Keratinocyte (primary cell): ENCODE measurements around the gene PIBF1. TPM values are rescaled to one million over a fixed set of nuclear protein-coding genes. Genes with fewer than 3 reads are reported as not detected.

ENCODE experiments used
- DNase-seq: peaks from one replicate; pipeline ENCODE4 v3.0.0-alpha.2; 2011; ENCODE audit warnings: low read depth, missing footprints, low spot score
- FAIRE-seq: peaks from 2 replicates; lab custom pipeline; 2011; peaks lifted over from hg19 to GRCh38; lab: Jason Lieb, UNC
- H2AFZ ChIP-seq: 2 replicates; pipeline ENCODE4 v1.6.0; 2012; ENCODE audit warnings: low read length, control low read depth, inconsistent platforms; ENCODE audit not compliant: control insufficient read depth
- H3K27ac ChIP-seq: 2 replicates; pipeline ENCODE4 v1.5.1; 2011; ENCODE audit warnings: low read length; ENCODE audit not compliant: control insufficient read depth, insufficient read depth
- H3K27me3 ChIP-seq: 3 replicates; pipeline ENCODE4 v1.6.0; 2011; ENCODE audit warnings: low read length; ENCODE audit not compliant: control insufficient read depth, insufficient read depth; ENCODE audit errors: extremely low read depth
- H3K36me3 ChIP-seq, 2 experiments: 2 replicates in 1 of 2; 3 replicates in 1 of 2; pipeline ENCODE4 v1.5.1; 2011; ENCODE audit warnings: low read length in 2 of 2, mild to moderate bottlenecking in 1 of 2; ENCODE audit not compliant: control insufficient read depth in 2 of 2, insufficient read depth in 2 of 2; ENCODE audit errors: extremely low read depth in 1 of 2
- H3K4me1 ChIP-seq: 3 replicates; pipeline ENCODE4 v1.5.1; 2011; ENCODE audit warnings: low read length; ENCODE audit not compliant: control insufficient read depth, insufficient read depth; ENCODE audit errors: extremely low read depth
- H3K4me2 ChIP-seq: 3 replicates; pipeline ENCODE4 v1.6.0; 2011; ENCODE audit warnings: low read depth, low read length; ENCODE audit not compliant: control insufficient read depth, insufficient read depth; ENCODE audit errors: extremely low read depth
- H3K4me3 ChIP-seq, 3 experiments: fragments of 200-600 bp in 1 of 3; sonication (generic) in 1 of 3; 2 replicates in 2 of 3; 3 replicates in 1 of 3; pipeline ENCODE4 v1.5.1; 2011 to 2016; ENCODE audit warnings: low read length in 3 of 3, mild to moderate bottlenecking in 3 of 3, control low read depth in 2 of 3, inconsistent platforms in 1 of 3, low read depth in 1 of 3, mixed read lengths in 1 of 3, mixed run types in 1 of 3, moderate library complexity in 1 of 3; ENCODE audit not compliant: control insufficient read depth in 2 of 3, insufficient read depth in 2 of 3; ENCODE audit errors: extremely low read depth in 1 of 3
- H3K79me2 ChIP-seq: 2 replicates; pipeline ENCODE4 v1.6.0; 2012; ENCODE audit warnings: low read length; ENCODE audit not compliant: control insufficient read depth, insufficient read depth
- H3K9ac ChIP-seq: 3 replicates; pipeline ENCODE4 v1.6.0; 2011; ENCODE audit warnings: low read length; ENCODE audit not compliant: control insufficient read depth, insufficient read depth; ENCODE audit errors: extremely low read depth
- H3K9me1 ChIP-seq: 3 replicates; pipeline ENCODE4 v1.6.0; 2011; ENCODE audit warnings: low read length; ENCODE audit not compliant: control insufficient read depth, insufficient read depth; ENCODE audit errors: extremely low read depth
- H3K9me3 ChIP-seq: 2 replicates; pipeline ENCODE4 v1.5.1; 2012; ENCODE audit warnings: low read depth, low read length; ENCODE audit not compliant: control insufficient read depth
- H4K20me1 ChIP-seq: 3 replicates; pipeline ENCODE4 v1.6.0; 2011; ENCODE audit warnings: low read length; ENCODE audit not compliant: control insufficient read depth, insufficient read depth; ENCODE audit errors: extremely low read depth
- EZH2 ChIP-seq: IDR thresholded peaks from one replicate; pipeline ENCODE4 v1.6.1; 2012; ENCODE audit warnings: inconsistent platforms, mild to moderate bottlenecking, low read length, moderate library complexity
- dilution Hi-C: fragments of 300-500 bp; cut with MboI; formaldehyde crosslinking; loops from one replicate; pipeline ENCODE4 v1.7.0; 2020; ENCODE audit warnings: low sequenced_read_pairs; ENCODE audit not compliant: extremely low pct_ligation_motif_present
- polyA plus RNA-seq, 5 experiments: library from polyadenylated mRNA; depleted of rRNA in 3 of 5; stranded (reverse) in 3 of 5; stranded (forward) in 1 of 5; unstranded in 1 of 5; fragments of >200 nt; gene quantifications; 1 replicate in 1 of 5; 2 replicates in 3 of 5; 3 replicates in 1 of 5; pipeline versions ENCODE4 v1.2.1 to v1.2.3, GENCODE V29; 2011 to 2012; ENCODE audit warnings: missing spikeins in 2 of 5, low read depth in 1 of 5, low replicate concordance in 1 of 5
- TF ChIP-seq, protein P1 (sequence below), 3 experiments: IDR thresholded peaks in 1 of 3; conservative IDR thresholded peaks in 1 of 3; optimal IDR thresholded peaks in 1 of 3; 2 replicates in 2 of 3; 3 replicates in 1 of 3; pipeline versions ENCODE3 to v1.5.1; 2011; ENCODE audit warnings: low read length in 3 of 3, mild to moderate bottlenecking in 3 of 3, moderate library complexity in 2 of 3, control low read depth in 1 of 3, inconsistent platforms in 1 of 3; ENCODE audit not compliant: insufficient read depth in 2 of 3; ENCODE audit errors: extremely low read depth in 1 of 3

The PIBF1 gene
- polyA plus RNA-seq, 1 donor (not counting 4 experiments of a cell fraction or from before 2014, with no cell fraction given) = 9.1 TPM

- no peaks in the 10 kb centered on the region for H3K9me1 ChIP-seq
- no peak overlapping the region for H2AFZ ChIP-seq
- no peak overlapping the region for H3K9ac ChIP-seq
- no peak for FAIRE-seq
- H3K79me2 ChIP-seq = no peaks in the 10 kb centered on the region
- H3K4me1 ChIP-seq = no peaks in the 10 kb centered on the region
- dilution Hi-C loops = no loop called here
- H3K27me3 ChIP-seq = no peaks in the 10 kb centered on the region
- peaks cover 18 to 24% of the 10 kb centered on the region in 2 experiments for H3K36me3 ChIP-seq
- TF ChIP-seq EZH2 = no peak
- TF ChIP-seq, protein P1, sequence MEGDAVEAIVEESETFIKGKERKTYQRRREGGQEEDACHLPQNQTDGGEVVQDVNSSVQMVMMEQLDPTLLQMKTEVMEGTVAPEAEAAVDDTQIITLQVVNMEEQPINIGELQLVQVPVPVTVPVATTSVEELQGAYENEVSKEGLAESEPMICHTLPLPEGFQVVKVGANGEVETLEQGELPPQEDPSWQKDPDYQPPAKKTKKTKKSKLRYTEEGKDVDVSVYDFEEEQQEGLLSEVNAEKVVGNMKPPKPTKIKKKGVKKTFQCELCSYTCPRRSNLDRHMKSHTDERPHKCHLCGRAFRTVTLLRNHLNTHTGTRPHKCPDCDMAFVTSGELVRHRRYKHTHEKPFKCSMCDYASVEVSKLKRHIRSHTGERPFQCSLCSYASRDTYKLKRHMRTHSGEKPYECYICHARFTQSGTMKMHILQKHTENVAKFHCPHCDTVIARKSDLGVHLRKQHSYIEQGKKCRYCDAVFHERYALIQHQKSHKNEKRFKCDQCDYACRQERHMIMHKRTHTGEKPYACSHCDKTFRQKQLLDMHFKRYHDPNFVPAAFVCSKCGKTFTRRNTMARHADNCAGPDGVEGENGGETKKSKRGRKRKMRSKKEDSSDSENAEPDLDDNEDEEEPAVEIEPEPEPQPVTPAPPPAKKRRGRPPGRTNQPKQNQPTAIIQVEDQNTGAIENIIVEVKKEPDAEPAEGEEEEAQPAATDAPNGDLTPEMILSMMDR (optimal IDR thresholded peaks at IDR 0.05 in 1 of 3, IDR thresholded peaks at IDR 0.05 in 1 of 3, conservative IDR thresholded peaks at IDR 0.05 in 1 of 3; ENCODE audit: extremely low read depth in 1 of 3, insufficient read depth in 2 of 3, low read length in 3 of 3) = no peak
- H3K4me2 ChIP-seq = no peak overlapping the region
- H3K27ac ChIP-seq = no peak overlapping the region
- H3K9me3 ChIP-seq = no peaks in the 10 kb centered on the region
- no peaks in the 10 kb centered on the region for H4K20me1 ChIP-seq
- H3K4me3 ChIP-seq = no peak overlapping the region
- no peak for DNase-seq
These were observed 18.5 kb upstream of the PIBF1 start for GRCh38 chr13:72763411-72763810.

DNA sequence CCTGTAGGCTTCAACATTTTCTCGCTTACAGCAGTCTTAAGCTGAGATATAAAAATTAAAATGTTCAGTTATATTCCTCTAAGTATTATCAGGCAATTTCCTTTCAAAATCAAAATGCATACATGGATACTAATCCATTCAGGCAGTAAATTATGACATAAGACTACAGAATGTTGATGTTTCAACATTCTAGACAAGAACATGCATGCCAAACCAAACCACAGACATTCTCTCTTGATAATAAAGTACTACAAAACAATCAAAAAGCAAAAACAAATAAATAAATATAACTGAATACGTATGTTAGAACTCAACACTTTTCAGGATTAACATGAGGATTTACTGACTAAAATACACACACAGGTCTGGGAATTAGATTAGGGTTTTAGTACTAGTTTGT is 7.9 kb upstream of the PIBF1 start:
- Histone ChIP-seq H3K9ac (no peak overlapping the region), H3K9me1 (no peaks in the 10 kb centered on the region), H3K4me2 (no peak overlapping the region), H3K9me3 (no peaks in the 10 kb centered on the region), H3K36me3 (peaks cover 20 to 51% of the 10 kb centered on the region in 2 experiments), H3K27ac (peak overlapping the region; percentile 40), H3K4me1 (peaks cover 5% of the 10 kb centered on the region), H3K27me3 (no peaks in the 10 kb centered on the region), H3K4me3 (no peak overlapping the region), H2AFZ (no peak overlapping the region), H3K79me2 (peaks cover 23% of the 10 kb centered on the region), H4K20me1 (no peaks in the 10 kb centered on the region)
- dilution Hi-C loops = no loop called here
- peak; percentile 35 for DNase-seq
- no peak for FAIRE-seq
- no peak for TF ChIP-seq EZH2
- TF ChIP-seq, protein P1 (optimal IDR thresholded peaks at IDR 0.05 in 1 of 3, IDR thresholded peaks at IDR 0.05 in 1 of 3, conservative IDR thresholded peaks at IDR 0.05 in 1 of 3; ENCODE audit: extremely low read depth in 1 of 3, insufficient read depth in 2 of 3, low read length in 3 of 3) = no peak
